Activated CD8-positive, alpha-beta memory T cell treated with anti-CD3 and anti-CD28 coated beads for 1 hour (primary cell): ENCODE data around the gene FAM216B.
"Not testable (repeated sequence)": the region's sequence is repeated elsewhere in the genome, so short reads cannot be mapped to it uniquely, and the experiment has no call there.

Source experiments
- DNase-seq, 2 donors: peaks; one replicate each; pipeline ENCODE4 v3.0.0-alpha.2; 2020; ENCODE audit warnings: low read depth in 1 of 2; ENCODE audit errors: extremely low read depth in 1 of 2

The FAM216B gene

DNA sequence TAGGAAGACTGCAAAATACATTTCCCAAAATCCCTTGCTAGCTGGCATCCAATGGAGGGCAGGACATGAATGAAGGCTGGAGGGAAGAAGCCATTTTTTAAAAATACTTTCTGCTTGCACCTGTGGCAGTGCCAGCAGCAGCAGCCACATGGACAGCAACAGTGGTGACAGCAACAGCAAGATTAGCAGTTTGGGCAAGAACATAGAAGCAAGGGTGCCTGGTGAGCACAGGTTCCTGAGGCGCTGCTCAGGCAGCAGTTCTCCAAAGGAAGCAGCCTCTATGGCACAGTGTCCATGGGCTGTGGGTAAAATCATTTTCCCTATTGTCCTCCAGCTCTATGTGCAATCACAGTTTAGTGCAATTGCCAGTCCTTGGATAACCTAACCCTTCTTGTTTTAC is 1.3 kb upstream of the FAM216B start:
- no peak for DNase-seq

DNA sequence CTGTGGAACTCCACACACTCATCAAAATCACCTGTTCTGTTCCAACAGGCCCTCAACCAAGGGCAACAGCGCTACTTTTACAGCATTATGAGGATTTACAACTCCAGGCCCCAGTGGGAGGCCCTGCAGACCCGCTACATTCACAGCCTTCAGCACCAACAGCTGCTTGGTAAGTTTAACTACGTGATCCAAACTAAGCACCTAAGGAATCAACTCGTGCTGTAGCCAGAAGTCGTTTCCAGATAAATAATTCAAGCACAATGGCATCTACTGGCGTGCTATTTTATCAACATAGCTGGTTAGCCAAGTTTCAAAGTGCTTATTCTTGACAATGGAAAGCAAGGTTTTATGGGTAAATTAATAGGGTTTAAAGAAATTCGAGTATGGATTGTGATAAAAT is 5.3 kb downstream of the FAM216B start:
- DNase-seq, result no peak

DNA sequence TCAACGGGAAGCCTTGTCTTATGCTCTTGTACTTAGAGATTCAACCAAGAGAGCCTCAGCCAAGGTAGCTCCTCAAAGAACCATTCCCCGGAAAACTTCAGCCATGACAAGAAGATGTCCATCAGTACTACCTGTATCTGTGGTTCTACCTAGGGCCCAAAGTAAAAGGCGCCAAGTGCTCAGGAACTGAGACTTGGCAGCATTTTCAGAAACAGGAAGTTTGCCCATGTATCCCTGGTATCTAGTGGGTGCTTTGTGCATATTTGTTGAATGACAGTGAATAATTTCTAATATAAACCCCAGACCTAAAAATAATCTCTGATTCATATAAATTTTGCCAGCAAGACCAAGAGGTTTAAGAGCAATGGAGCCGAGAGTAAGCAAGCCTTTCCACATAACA is 7.2 kb downstream of the FAM216B start:
- DNase-seq, result no peak

DNA sequence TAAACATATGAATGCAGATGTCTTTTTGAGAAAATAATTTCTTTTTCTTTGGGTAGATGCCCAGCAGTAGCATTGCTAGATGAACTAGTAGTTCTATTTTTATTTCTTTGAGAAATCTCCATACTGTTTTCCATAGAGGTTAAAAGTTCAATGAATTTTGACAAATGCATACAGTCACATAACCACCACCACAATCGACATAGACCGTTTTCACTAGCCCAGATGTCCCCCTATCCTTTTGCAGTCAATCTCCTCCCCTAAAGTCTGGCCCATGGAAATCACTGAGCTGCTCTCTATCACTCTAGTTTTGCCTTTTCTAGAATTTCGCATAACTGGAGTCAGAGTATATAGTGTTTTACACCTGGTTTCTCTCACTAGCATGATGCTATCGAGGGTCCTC is 10.8 kb downstream of the FAM216B start:
- no peak for DNase-seq

DNA sequence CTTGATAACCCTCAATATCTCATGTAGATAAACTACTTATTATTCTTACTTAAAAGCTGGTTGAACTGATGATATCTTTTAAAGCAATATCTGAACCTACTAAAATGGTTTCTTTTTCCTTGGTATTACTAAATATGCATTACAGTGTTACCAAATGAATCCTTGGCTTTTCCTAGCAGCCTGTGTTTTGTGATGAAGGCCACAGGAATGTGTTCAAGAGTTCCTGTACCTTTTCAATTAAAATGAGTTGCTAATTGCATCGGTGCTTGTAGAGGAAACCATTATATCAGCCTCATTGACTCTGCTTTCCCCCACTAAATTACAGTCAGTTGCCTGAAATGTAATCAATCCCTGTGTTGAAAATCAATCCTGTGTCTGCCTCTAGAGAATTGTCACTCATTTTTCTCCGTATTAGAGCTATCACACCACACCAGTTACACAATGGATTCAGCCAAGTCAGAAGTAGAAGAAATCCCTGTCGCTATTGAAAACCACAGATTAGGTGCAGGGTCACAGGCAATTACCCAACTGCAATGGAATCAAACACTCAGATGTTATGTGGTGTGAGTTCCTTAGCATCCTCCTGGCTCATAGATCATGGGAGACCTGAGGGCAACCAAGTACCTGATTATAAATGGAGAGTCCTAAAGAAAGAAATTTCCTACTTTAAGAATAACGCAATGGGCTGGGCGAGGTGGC is 13.3 kb downstream of the FAM216B start:
- no peak for DNase-seq

DNA sequence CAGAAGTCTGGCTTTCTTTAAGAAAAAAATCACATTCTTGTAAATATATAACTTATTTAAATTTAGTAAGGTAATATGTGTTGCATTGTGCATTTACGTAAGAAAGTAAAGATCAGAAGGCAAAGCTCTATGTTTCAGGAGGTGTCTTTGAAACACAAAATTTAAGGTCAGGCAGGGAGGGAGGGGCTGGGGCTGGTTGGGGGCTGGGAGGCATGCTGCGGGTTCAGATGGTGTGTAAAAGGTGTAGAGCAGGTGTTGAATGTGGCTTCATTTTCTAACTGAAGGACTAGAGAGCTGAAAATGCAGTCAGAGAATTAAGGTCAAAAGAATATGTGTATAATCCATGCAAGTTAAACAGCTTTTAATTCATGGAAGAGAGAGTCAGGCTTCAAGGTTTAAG is 14.3 kb downstream of the FAM216B start:
- no peak for DNase-seq

DNA sequence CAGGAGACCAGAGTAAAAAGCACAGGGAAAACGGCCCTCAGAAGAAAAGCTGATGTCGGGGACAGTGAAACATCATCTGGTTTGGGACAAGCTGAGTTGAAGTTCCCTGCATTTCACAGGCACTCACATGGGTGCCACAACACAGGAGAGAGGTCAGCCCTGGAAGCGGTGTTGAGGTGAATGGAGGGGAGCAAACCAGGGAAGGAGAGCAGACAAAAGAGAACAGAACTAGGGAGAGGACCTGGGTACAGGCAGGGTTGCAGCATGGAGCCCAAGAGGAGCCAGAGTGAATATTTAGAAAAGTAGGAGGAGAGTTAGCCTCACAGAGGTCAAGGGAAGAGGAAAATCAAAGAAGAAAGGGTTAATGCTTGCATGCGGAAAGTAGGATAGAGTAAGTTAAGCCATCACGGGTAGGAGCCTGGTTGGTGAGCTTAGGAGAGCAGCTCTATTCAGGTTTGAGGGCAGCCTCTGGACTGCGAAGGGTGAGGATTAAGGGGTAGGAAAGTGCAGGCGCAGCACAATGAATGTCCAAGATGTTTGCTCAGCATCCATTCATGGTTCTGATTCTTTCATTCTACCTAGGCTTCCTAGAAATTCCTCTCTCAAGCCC is 15.5 kb downstream of the FAM216B start:
- DNase-seq, result no peak

DNA sequence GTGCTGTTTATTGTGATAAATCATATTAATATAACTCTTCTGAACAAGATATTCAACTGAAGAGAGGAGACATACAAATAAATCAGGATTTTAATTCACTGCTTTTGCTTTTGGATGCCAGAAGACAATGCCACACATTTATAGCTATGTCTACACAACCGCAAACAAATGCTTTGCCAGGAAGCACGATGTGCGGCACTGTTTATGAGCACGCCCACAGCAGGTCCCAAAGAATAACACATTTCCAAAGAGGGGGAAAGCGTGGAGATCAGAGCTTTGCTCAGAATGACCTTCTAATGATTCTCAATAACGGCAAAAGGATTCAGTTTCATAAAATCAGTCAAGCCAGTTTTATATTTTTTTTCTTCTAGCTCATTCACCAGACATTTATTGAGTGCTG is 16.7 kb downstream of the FAM216B start:
- DNase-seq, result no peak

DNA sequence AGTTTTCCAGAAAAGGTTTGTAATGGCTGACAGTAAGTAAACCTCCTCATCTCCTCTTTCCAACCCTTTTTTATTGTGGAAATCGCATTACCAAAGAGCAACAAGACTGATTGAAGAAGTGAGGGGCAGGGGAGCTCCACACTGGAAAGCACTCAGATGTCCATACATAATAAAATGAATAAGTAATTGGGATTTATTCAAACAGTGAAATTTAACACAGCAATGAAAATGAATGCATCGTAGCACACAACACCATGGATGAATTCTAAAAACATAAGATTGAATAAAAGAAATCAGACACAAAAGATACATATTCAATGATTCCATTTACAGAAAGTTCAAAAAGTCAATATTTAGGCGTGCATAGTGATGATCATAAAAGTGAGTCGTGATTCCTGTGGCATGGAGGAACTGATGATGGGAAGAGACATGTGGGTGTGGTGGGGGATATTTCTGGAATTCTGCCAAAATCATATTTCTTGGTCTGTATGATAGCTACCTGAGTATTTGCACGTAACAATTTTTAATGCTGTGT is 18.8 kb downstream of the FAM216B start:
- DNase-seq, result no peak

DNA sequence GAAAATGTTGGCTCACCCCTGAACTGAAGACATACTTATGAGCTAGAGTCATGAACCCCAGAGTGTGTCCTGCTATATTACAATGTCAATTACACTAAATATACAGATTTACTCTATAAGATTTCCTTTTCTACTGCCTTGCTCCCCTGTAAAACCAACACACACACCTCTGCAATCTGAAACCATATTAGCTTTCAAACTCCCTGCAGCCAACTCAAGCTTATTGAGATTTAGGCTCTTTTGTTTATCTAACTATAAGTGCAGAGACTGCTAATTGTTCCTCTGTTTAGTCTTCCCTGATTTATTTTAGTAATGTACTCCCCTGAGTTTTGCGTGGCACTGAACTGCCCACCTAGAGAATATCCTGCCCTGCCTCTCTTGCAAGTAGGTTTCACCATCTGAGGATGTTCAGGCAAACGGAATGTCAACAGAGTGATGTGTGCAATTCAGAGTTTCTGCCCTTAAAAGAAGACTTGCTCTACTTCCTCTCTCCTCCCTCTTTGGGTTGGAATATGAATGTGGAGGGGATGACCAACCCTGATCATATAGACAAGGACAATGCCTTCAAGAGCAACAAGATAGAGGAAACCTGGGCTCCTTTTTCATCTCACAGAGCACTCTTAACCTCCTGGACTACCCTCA is 22.3 kb downstream of the FAM216B start:
- DNase-seq, result no peak

DNA sequence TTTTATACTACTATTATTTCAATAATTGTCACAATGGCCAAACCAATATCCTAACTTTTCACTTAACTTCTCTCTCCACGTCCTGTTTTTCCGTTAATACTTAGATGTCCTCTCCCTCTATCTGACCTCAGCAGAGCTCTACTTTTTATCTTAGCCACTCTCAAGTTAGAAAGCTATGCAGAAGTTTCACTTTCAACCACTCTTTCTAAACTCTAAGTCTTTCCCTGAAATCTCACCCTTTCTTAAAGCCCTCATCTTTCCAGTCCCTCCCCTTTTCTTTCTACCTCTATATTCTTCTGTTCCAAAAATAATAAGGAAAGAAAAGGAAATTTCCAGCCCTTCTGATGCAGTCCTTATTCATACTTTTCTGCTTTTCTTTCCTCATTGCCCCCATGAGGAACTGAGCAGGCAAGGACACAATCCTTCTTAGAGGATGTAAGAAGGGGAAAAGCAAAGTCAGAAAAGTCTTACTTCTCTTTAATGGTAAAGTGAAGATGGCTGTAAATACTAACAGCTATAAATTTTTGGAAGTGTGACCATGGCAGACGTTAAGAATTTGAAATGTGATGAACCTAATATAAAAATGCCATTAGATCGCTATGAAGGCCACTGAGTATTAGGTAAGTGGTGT is 23.0 kb downstream of the FAM216B start:
- no peak for DNase-seq

DNA sequence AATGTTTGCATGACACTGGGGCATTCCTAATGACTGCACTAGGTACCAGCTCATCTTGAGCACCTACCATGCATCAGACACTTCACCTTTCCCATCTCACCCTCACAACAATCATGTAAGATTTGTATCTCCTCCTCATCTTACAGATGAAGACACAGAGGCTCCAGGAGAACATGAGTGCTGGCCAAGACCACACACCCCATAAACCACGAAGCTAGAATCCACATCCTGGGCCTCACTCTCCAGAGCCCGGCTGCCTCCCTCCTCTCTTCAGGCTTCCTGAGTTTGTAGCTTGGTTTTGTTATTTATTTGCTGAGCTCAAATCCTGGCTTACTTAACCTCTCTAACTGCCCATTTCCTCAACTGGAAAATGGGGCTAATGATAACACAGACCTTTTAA is 25.9 kb downstream of the FAM216B start:
- DNase-seq, result no peak

DNA sequence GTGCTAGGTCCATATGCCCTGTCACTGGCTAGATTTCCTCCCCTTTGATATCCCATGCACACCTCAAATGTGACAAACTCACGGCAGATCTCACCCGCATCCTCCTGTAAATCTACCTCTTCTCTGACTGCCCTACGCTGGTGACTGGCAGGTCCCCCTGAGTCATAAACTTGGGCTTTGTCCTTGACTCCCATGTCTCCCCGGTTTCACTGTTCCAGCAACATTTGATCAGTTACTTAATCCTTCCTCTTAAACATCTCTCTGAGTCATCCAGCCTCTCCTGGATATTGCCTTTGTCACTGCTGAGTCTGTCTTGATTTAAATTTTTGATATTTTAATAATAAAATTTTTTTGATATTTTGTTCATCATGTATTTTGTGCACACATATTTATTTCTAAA is 26.5 kb downstream of the FAM216B start:
- DNase-seq, result no peak

DNA sequence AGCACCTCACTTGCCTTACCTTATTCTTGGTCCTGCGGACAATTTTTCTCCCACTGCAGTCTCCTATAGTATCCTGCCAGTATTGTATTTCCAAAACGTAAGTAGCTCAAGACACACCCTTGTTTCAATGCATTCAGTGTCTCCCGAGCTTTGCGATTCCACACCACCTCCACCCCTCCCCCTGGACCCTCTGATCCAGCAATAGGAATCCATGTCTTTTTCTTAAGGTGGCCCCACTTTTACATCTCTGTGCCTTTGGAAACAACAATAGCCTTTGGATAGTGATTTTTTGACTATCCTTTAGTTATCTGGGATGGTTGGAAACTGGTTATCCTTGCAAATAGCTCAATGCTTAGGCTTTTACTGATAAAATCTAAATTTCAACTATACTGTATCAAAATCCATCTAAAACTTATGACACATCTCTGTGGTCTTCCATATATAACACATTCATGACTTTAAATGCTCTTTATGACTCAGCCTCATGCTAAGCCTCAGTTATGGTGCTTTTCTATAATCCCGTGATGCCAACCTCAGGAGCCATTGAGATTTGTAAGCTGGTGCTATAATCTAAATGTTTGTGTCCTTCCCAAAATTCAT is 27.1 kb downstream of the FAM216B start:
- DNase-seq, result no peak

DNA sequence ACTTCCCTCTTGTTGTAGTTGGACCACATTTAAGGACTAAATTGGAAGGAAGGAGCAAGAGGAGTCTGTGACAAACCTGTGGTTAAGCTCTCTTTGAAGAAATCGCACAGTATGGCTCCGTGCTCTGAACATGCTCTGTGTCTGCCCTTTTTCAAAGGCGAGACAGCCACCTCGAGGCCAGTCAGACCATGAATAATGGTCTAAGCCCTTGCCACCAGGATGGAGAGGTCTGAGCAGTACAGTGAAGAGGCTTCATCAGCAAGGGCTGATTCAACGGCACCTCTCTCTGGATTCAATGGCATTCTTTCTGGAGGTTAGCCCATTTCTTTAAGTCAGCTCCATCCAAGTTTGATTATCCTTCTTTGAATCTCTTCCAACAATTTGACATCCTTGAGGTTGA is 30.9 kb downstream of the FAM216B start:
- no peak for DNase-seq

DNA sequence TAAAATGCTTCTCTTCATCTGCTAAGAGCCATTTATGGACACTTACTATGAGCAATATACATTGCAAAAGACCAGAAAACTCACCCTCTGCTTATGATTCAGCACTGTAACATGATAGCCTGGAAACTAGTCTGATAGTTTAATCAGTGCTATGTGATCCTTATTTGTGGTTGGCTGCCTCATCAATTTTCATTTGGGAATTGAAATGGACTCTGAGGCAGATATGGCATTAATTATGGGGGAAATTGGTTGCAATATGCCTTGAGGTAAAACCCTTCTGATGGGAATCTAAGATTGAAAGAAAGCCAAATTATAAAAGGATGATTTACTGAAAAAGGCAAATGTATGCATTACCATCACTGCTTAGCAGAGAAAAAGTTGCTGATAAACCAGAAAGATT is 33.5 kb downstream of the FAM216B start:
- no peak for DNase-seq

DNA sequence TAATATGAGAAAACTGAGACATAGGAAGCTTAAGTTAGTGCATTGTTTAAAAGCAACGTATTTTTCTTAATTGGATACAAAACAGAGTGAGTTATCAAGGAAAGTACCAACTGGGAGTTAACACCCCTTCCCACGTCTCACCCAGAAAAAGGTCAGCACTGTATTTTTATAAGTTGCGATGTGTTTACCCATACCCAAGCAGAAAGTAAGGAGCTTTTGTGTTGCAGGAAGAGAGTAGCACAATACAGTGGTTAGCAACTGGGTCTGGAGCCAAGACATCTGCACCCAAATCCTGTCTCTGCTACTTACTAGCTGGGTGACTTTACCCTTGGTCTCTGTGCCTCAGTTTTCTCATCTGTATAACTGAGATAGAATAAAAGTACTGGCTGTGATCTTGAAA is 34.3 kb downstream of the FAM216B start:
- DNase-seq, result no peak

DNA sequence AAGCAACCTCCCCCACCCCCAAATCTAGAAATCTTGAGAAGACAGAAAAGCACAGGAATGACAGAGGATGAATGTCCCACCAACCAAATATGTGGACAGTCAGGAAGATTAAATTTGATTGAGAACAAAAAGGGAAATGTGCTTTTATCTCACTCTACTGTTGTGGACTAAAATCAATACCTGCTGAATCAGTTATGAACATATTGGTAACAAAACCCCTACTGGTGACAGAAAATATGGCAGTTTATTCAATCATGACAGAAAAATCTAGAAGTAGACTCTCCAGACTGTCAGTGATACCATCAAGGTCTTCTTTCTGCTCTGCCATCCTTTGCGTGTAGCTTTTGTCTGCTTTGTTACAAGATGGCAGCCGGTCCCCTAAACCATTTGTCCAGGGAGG is 35.2 kb downstream of the FAM216B start:
- no peak for DNase-seq

DNA sequence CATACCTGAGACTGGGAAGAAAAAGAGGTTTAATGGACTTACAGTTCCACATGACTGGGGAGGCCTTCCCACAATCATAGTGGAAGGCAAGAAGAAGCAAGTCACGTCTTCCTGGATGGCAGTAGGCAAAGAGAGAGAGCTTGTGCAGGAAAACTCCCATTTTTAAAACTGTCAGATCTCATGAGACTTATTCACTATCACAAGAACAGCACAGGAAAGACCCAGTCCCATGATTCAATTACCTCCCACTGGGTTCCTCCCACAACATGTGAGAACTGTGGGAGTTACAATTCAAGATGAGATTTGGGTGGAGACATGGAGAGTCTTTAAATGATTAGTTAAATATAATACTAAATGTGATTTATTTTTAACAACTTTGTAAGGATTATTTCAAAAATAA is 38.3 kb downstream of the FAM216B start:
- DNase-seq, result not testable (repeated sequence)

DNA sequence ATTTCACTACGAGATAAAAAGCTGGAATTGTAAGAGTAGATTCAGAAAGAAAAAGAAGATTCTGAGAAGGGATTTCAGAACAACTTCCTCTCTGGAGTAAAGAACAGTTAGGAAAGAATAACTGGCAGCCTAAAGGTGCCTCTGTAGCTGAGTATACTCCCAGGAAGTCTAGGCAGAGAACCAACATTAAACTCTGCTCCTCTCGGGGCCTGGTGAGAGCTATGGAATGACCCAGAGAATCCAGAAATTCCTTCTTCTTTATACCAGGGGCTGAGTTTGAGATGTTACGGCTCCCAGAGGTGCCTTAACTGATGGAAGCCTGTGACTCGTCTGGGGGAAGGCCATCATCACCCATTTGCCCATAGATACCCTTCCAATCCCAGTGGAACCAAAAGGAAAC is 39.1 kb downstream of the FAM216B start:
- DNase-seq, result no peak

DNA sequence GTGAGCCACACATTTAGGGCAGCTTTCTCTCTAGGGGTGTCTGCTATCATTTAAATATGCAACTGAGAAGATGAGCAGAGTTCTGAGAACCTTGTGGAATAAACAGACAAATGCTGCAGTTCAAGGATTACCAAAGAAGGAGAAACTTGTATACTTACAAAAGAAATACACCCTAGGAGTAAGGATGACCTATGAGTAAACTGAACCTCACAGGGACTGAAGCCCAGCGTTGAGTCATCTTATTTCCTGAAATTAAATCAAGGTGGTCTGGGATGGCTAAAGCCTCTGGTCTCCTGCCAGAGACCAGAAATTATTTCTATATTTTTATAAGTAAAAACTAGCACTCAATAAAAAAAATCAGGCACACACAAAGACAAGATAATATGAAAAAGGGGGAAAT is 40.1 kb downstream of the FAM216B start:
- no peak for DNase-seq
